Left ventricle myocardium inferior (tissue), 1 donor: ENCODE data around the gene REXO5. TPM values are rescaled to one million over a fixed set of nuclear protein-coding genes. Genes with fewer than 3 reads are reported as not detected.
A peak's percentile ranks its signal among the peaks of the same experiment; 100 is the strongest.

ENCODE experiments used
- DNase-seq: peaks from one replicate; pipeline ENCODE4 v3.0.0-alpha.2; 2020
- H3K27ac ChIP-seq: fragments of 200-600 bp; replicated peaks from 2 replicates; pipeline ENCODE4 v1.8.0; 2021
- H3K27me3 ChIP-seq: fragments of 200-600 bp; 2 replicates; pipeline ENCODE4 v1.8.0; 2021; ENCODE audit warnings: low read depth
- H3K36me3 ChIP-seq: fragments of 200-600 bp; 2 replicates; pipeline ENCODE4 v1.8.0; 2021
- H3K4me1 ChIP-seq: fragments of 200-600 bp; 2 replicates; pipeline ENCODE4 v1.8.0; 2021
- H3K4me3 ChIP-seq: fragments of 200-600 bp; 2 replicates; pipeline ENCODE4 v1.8.0; 2021; ENCODE audit warnings: mild to moderate bottlenecking, moderate library complexity
- H3K9me3 ChIP-seq: fragments of 200-600 bp; replicated peaks from 2 replicates; pipeline ENCODE4 v1.8.0; 2021
- intact Hi-C: fragments of 100-400 bp; cut with micrococcal nuclease; formaldehyde crosslinking; loops from one replicate; pipeline ENCODE4 v1.11.0; 2022
- total RNA-seq: library from RNA; stranded (reverse); fragmentation: NEBNext Ultra II Directional; extraction: Animal tissue kit (Norgen Biotek cat#: 25700); gene quantifications from one replicate; pipeline ENCODE4 v1.2.1, GENCODE V29; 2021
- TF ChIP-seq, protein P1 (sequence below): fragments of 200-600 bp; IDR thresholded peaks from 2 replicates; pipeline ENCODE4 v1.8.0; 2021; ENCODE audit warnings: antibody characterized with exemption, mild to moderate bottlenecking, borderline replicate concordance
- donor health status: DM: no; HTN: yes; CAD: no; lungs with severe emphysema.

The REXO5 gene
- total RNA-seq, 1 donor from 2014 or later: 5.9 TPM

DNA sequence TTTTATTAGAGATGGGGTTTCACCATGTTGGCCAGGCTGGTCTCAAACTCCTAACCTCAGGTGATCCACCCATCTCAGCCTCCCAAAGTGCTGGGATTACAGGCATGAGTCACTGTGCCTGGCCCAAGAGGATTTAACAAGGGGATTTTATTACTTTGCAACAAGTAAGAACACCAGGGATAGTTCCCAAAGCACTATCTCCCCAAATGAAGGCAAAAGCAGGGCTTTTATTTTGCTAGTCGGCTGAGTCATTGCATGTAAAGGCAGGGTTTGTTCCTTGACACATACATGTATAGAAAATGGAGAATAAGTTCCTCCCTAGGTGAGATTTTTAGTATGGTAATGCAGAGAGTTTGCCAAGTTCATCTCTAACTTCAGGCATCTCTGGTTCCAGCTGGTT, 24.0 kb downstream of the REXO5 start:
- Histone ChIP-seq H3K9me3 (peaks cover 14% of the 10 kb centered on the region), H3K27me3 (no peaks in the 10 kb centered on the region), H3K27ac (no peak overlapping the region), H3K4me3 (no peak overlapping the region), H3K4me1 (peaks cover 23% of the 10 kb centered on the region), H3K36me3 (peaks cover 13% of the 10 kb centered on the region)
- intact Hi-C loops: no loop called here
- TF ChIP-seq, protein P1, sequence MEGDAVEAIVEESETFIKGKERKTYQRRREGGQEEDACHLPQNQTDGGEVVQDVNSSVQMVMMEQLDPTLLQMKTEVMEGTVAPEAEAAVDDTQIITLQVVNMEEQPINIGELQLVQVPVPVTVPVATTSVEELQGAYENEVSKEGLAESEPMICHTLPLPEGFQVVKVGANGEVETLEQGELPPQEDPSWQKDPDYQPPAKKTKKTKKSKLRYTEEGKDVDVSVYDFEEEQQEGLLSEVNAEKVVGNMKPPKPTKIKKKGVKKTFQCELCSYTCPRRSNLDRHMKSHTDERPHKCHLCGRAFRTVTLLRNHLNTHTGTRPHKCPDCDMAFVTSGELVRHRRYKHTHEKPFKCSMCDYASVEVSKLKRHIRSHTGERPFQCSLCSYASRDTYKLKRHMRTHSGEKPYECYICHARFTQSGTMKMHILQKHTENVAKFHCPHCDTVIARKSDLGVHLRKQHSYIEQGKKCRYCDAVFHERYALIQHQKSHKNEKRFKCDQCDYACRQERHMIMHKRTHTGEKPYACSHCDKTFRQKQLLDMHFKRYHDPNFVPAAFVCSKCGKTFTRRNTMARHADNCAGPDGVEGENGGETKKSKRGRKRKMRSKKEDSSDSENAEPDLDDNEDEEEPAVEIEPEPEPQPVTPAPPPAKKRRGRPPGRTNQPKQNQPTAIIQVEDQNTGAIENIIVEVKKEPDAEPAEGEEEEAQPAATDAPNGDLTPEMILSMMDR: no peak
- no peak for DNase-seq

DNA sequence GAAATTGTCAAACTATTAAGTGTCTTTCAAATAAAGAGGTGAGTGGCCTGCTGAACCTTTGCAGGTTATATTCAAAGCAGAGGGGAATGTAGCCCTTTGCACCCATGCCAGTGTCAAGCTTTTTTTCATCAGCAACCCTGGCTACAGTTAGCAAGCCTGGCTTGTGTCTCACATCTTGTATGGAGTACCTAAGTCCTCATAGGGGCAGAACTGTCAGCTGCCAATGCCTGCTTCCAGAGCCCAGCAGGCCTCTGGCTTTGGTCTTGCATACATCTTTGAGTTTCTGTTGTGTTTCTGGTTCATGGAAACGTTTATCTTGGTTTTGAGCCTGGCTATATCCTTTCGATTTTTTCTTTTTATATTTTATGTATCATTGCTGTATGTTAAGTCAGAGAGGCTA, 26.8 kb downstream of the REXO5 start:
- Histone ChIP-seq H3K4me1 (peaks cover 23% of the 10 kb centered on the region), H3K4me3 (no peak overlapping the region), H3K9me3 (peaks cover 25% of the 10 kb centered on the region), H3K36me3 (peaks cover 21% of the 10 kb centered on the region), H3K27me3 (no peaks in the 10 kb centered on the region), H3K27ac (peak overlapping the region; percentile 1)
- DNase-seq: no peak
- TF ChIP-seq, protein P1: no peak
- intact Hi-C loops: no loop called here

DNA sequence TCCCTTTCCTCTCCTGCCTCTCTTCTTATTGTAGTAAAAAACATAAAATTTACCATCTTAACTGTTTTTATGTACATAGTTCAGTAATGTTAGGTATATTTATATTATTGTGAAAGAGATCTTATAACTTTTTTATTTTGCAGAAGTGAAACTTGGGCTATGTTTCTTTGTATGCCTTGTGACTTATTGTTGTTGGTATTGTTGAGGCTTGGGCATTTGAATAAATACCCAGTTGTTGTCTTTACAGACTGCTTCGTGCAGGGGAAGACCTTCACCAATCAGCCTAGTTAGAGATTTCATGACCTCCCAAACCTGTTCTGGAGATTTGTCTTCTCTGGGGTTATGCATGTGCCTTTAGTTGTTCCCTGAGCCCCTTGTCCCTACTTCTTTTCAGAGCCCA, 31.9 kb downstream of the REXO5 start:
- DNase-seq: no peak
- intact Hi-C loops: no loop called here
- H3K36me3 ChIP-seq: peaks cover 21% of the 10 kb centered on the region
- H3K4me3 ChIP-seq: no peak overlapping the region
- peaks cover 3% of the 10 kb centered on the region for H3K4me1 ChIP-seq
- peaks cover 25% of the 10 kb centered on the region for H3K9me3 ChIP-seq
- TF ChIP-seq, protein P1: no peak
- no peaks in the 10 kb centered on the region for H3K27me3 ChIP-seq
- H3K27ac ChIP-seq: no peak overlapping the region

DNA sequence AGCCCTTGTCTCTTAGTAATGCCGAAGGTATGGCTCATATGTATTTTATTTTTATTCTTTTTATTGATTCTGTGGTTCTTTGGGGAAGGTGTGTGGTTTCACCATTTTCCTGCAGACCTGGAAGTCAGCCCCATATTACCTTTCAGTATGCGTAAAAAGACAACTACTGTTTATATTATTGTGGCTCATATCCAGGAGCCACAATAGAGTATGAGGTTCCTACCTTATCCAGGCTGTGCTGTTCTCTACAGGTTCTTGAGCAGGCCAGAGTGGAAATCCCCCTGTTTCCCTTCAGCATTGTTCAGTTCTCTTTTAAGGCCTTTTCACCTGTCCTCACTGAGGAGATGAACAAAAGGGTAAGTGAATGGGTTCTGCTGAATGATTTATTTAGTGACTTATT, 33.2 kb downstream of the REXO5 start:
- H3K36me3 ChIP-seq: peaks cover 17% of the 10 kb centered on the region
- TF ChIP-seq, protein P1: no peak
- no peak overlapping the region for H3K27ac ChIP-seq
- no peak overlapping the region for H3K4me3 ChIP-seq
- intact Hi-C loops: no loop called here
- no peak for DNase-seq
- peaks cover 3% of the 10 kb centered on the region for H3K4me1 ChIP-seq
- H3K27me3 ChIP-seq: no peaks in the 10 kb centered on the region
- peaks cover 20% of the 10 kb centered on the region for H3K9me3 ChIP-seq

DNA sequence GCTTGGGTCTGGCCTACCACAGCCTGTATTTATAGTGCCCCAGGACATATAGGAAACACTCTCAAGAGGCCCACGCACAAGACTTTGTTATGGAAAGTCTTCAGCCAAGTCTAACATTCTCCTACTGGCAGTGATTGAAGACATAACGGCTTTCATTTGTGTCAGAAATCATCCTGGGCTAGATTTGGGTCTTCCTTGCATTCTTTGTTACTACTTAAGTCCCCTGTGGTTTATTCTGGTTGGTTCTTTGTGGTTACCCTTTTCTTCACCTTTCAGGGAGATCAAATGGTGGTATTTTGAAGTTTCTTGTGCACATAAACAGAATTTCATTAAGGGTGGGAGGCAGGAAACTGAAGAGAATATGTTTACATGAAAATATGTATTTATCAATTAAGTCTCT, 37.7 kb downstream of the REXO5 start:
- intact Hi-C loops: no loop called here
- Histone ChIP-seq H3K27me3 (no peaks in the 10 kb centered on the region), H3K36me3 (no peaks in the 10 kb centered on the region), H3K4me1 (peaks cover 19% of the 10 kb centered on the region), H3K4me3 (no peak overlapping the region), H3K9me3 (no peaks in the 10 kb centered on the region), H3K27ac (no peak overlapping the region)
- TF ChIP-seq, protein P1: no peak
- DNase-seq: no peak

DNA sequence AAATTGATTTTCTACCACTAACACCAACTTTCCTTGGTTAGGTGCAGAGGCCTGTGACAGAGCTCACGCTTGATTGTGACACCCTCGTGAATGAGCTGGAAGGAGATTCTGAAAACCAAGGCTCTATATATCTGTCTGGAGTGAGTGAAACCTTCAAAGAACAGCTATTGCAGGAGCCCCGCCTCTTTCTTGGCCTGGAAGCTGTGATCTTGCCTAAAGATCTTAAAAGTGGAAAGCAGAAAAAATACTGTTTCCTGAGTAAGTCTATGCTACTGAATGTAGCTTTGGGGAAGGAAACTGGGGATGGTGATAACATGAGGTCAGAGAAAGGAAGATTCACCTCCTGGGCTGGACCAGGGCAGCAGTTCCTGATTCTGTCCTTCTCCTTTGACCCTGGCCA, 38.3 kb downstream of the REXO5 start:
- TF ChIP-seq, protein P1: no peak
- peak overlapping the region; percentile 13 for H3K27ac ChIP-seq
- peaks cover 19% of the 10 kb centered on the region for H3K4me1 ChIP-seq
- no peaks in the 10 kb centered on the region for H3K36me3 ChIP-seq
- no peak for DNase-seq
- no peak overlapping the region for H3K4me3 ChIP-seq
- intact Hi-C loops: no loop called here
- H3K9me3 ChIP-seq: no peaks in the 10 kb centered on the region
- no peaks in the 10 kb centered on the region for H3K27me3 ChIP-seq
